Esophagus squamous epithelium (tissue), 5 donors: Measurements from ENCODE around the gene ABCB10. TPM values are rescaled to one million over a fixed set of nuclear protein-coding genes. Genes with fewer than 3 reads are reported as not detected.

Experiments used
- DNase-seq: peaks from one replicate; lab custom pipeline; 2025; lab: John Stamatoyannopoulos, UW
- H3K27ac ChIP-seq, 4 donors: fragments of 200-600 bp; sonication (generic); one replicate each; pipeline ENCODE4 v1.5.1; 2016 to 2019; ENCODE audit warnings: mild to moderate bottlenecking in 1 of 4
- H3K27me3 ChIP-seq, 4 donors: fragments of 200-600 bp; sonication (generic); 1 replicate in 3 of 4; 2 replicates in 1 of 4; pipeline versions ENCODE4 v1.5.1 to v1.6.0; 2017 to 2021; ENCODE audit warnings: antibody characterized with exemption in 1 of 4
- H3K36me3 ChIP-seq, 3 donors: fragments of 200-600 bp; sonication (generic); one replicate each; pipeline ENCODE4 v1.5.1; 2016 to 2019
- H3K4me1 ChIP-seq, 3 donors: fragments of 200-600 bp; sonication (generic); one replicate each; pipeline ENCODE4 v1.5.1; 2017 to 2019
- H3K4me3 ChIP-seq, 4 donors: fragments of 200-600 bp; sonication (generic); 1 replicate in 3 of 4; 2 replicates in 1 of 4; pipeline ENCODE4 v1.5.1; 2016 to 2019; ENCODE audit warnings: mild to moderate bottlenecking in 2 of 4, moderate library complexity in 1 of 4
- H3K9me3 ChIP-seq, 3 donors: fragments of 200-600 bp; sonication (generic); one replicate each; pipeline ENCODE4 v1.5.1; 2016 to 2019
- POLR2A ChIP-seq, 4 donors: fragments of 450-650 bp; IDR thresholded peaks; one replicate each; pipeline ENCODE4 v1.6.1; 2017; ENCODE audit warnings: antibody characterized with exemption in 4 of 4, mild to moderate bottlenecking in 4 of 4, moderate library complexity in 3 of 4
- WGBS, 2 donors: methylation state at CpG; one replicate each; pipeline ENCODE4 v1.1.5; 2018; 5-methylcytosine and 5-hydroxymethylcytosine counted together
- intact Hi-C: fragments of 100-400 bp; cut with DNase I; formaldehyde crosslinking; loops from one replicate; pipeline ENCODE4 v1.15.0; 2022
- total RNA-seq, 4 donors: library from RNA; depleted of rRNA; stranded (reverse); fragments of >200 nt; gene quantifications; one replicate each; pipeline ENCODE4 v1.1.0, GENCODE V29; 2016
- TF ChIP-seq, protein P1 (sequence below), 6 experiments: fragments of 450-650 bp in 4 of 6; fragments of 200-600 bp in 2 of 6; sonication (generic) in 2 of 6; IDR thresholded peaks; one replicate each; pipeline ENCODE4 v1.5.1; 2016 to 2019; ENCODE audit warnings: antibody characterized with exemption in 6 of 6, mild to moderate bottlenecking in 4 of 6, moderate library complexity in 4 of 6
- donor health status: DM: yes; HTN: yes; CAD: no.

ABCB10 gene
- total RNA-seq, 4 donors from 2014 or later = 9.9 to 18.6 (median 14.3) TPM

DNA sequence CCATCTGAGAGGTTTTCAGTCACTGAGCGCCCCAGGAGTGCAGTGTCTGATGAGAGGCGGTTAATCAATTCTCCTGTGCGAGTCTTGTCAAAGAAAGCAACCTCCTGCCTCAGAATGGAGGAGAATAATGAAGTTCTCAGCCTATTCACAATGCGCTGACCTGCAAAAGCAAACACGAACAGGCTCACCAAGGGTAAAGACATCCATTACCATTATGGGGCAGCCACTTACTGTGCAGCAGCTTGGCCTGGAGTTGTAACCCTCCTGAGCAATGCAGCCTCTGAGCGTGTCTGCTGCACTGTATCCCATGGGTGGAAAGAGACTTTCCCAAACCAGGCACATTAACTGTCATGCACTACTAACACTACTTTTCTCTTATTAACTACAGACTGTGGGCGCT, 11.0 kb downstream of the ABCB10 start:
- 91 to 98% methylated on average over 6 to 7 of the region's 7 CpGs for WGBS, 2 donors
- no peak for TF ChIP-seq POLR2A (IDR thresholded peaks at IDR 0.05)
- TF ChIP-seq, protein P1, sequence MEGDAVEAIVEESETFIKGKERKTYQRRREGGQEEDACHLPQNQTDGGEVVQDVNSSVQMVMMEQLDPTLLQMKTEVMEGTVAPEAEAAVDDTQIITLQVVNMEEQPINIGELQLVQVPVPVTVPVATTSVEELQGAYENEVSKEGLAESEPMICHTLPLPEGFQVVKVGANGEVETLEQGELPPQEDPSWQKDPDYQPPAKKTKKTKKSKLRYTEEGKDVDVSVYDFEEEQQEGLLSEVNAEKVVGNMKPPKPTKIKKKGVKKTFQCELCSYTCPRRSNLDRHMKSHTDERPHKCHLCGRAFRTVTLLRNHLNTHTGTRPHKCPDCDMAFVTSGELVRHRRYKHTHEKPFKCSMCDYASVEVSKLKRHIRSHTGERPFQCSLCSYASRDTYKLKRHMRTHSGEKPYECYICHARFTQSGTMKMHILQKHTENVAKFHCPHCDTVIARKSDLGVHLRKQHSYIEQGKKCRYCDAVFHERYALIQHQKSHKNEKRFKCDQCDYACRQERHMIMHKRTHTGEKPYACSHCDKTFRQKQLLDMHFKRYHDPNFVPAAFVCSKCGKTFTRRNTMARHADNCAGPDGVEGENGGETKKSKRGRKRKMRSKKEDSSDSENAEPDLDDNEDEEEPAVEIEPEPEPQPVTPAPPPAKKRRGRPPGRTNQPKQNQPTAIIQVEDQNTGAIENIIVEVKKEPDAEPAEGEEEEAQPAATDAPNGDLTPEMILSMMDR (IDR thresholded peaks at IDR 0.05) = no peak
- Histone ChIP-seq H3K9me3 (no peaks in the 10 kb centered on the region), H3K27me3 (no peaks in the 10 kb centered on the region), H3K4me1 (peaks cover 0 to 4% (median 0%) of the 10 kb centered on the region in 3 donors), H3K36me3 (peaks cover 0 to 63% (median 9%) of the 10 kb centered on the region in 3 donors), H3K27ac (no peak overlapping the region), H3K4me3 (no peak overlapping the region)
- DNase-seq = no peak
- intact Hi-C loops = no loop called here

DNA sequence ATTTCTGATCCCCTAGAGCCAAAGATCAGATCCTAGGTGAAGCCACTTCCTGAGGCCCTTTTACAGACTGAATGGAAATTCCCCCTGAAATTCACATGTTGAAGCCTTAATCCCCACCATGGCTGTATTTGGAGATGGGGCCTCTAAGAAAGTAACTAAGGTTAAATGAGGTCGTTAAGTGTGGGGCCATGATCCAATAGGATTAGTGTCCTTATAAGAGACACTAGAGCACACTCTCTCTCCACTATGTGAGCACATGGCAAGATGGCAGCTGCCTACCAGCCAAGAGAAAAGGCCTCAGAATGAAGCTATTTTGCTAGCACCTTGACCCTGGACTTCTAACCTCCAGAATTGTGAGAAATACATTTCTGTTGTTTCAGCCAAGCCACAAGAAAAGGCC, 13.9 kb downstream of the ABCB10 start:
- DNase-seq = no peak
- intact Hi-C loops = no loop called here
- TF ChIP-seq, protein P1 (IDR thresholded peaks at IDR 0.05) = no peak
- no peak for TF ChIP-seq POLR2A (IDR thresholded peaks at IDR 0.05)

DNA sequence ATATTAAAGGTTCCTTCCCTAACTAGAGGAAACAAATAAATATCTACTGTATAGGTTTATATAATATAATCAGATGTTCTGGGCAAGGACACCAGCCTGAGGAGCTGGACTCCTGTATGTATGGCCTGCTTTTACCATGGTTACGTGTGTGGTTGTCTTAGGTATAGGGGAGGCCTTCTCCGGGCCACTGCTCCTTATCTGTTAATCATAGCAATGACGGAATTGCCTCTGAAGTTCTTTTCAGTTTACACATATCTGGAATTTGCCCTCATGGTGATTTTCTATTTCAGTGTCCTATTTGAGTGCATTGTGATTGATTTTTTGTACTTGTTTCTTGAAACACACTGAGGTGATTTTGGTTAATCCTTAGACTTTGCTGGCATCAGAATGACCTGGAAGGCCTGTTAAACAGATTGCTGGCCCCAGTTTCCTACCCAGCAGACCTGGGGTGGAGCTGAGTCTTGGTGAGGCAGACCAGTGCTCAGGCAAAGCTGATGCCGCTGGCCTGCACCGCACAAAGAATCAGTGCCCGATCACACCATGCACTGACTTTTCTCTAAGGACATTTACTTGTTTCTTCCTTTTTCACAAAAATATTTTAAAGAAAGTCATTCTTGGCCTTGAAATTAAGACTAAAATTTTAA, 18.5 kb downstream of the ABCB10 start:
- intact Hi-C loops = no loop called here

More for the DNA sequence above, 13.9 kb downstream of the ABCB10 start:
- Histone ChIP-seq H3K9me3 (no peaks in the 10 kb centered on the region), H3K27me3 (no peaks in the 10 kb centered on the region), H3K4me1 (no peaks in the 10 kb centered on the region), H3K27ac (no peak overlapping the region), H3K36me3 (peaks cover 0 to 92% (median 9%) of the 10 kb centered on the region in 3 donors), H3K4me3 (no peak overlapping the region)
- WGBS, 2 donors = 89 to 100% methylated on average over 1 of the region's 1 CpG

DNA sequence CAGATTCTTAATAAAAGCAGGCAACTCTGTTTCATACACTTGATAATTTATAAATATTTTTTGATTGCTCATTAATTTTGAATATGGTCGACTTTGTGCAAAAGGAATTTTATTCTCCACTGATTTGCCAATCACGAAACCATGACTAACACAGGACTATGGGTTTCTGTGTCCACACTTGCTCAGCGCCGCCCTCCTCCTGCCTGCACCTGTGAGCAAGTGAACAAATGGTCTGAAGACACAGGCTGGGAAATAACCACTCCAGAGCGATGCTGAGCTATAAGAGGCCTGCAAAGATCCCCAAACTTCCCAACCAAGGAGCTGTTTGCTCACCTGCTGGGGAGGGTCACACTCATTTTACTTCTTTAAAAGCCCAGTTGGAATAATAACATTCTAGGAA, 19.6 kb downstream of the ABCB10 start:
- WGBS, 2 donors = 41 to 56% methylated on average over 5 of the region's 5 CpGs
- intact Hi-C loops = no loop called here
- H3K4me3 ChIP-seq = no peak overlapping the region
- no peaks in the 10 kb centered on the region for H3K9me3 ChIP-seq
- no peak for DNase-seq
- peaks cover 0 to 92% (median 13%) of the 10 kb centered on the region in 3 donors for H3K36me3 ChIP-seq
- no peaks in the 10 kb centered on the region for H3K27me3 ChIP-seq
- peak overlapping the region in 1 of 4 donors; percentile 7 for H3K27ac ChIP-seq
- no peaks in the 10 kb centered on the region for H3K4me1 ChIP-seq
- TF ChIP-seq, protein P1 (IDR thresholded peaks at IDR 0.05) = no peak
- no peak for TF ChIP-seq POLR2A (IDR thresholded peaks at IDR 0.05)

More for the DNA sequence above, 18.5 kb downstream of the ABCB10 start:
- H3K9me3 ChIP-seq = no peaks in the 10 kb centered on the region
- no peak overlapping the region for H3K4me3 ChIP-seq
- TF ChIP-seq POLR2A (IDR thresholded peaks at IDR 0.05) = no peak
- TF ChIP-seq, protein P1 (IDR thresholded peaks at IDR 0.05) = no peak
- WGBS, 2 donors = 94% methylated on average over 6 of the region's 6 CpGs
- H3K27ac ChIP-seq = no peak overlapping the region
- no peak for DNase-seq
- peaks cover 0 to 96% (median 13%) of the 10 kb centered on the region in 3 donors for H3K36me3 ChIP-seq
- no peaks in the 10 kb centered on the region for H3K4me1 ChIP-seq
- H3K27me3 ChIP-seq = no peaks in the 10 kb centered on the region

DNA sequence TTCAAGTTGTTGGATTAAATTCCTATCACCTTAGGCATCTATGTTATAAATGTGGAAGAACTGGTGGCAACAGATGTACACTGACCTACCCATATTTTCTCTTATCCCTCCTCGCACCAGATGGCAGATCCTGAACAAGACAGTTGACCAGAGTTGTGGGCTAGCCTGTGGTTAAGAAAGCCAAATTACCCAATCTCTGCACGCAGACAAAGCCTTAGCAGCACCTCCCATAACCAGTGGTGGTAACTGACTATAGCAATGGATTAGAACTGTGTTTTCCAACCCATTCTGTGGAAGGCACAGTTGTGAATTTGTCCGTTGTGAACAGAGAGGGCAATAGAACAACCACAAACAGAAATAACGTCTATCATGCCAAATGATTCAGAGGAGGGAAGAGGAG, 20.6 kb downstream of the ABCB10 start:
- DNase-seq = no peak
- intact Hi-C loops = no loop called here
- Histone ChIP-seq H3K36me3 (peaks cover 0 to 94% (median 13%) of the 10 kb centered on the region in 3 donors), H3K4me3 (no peak overlapping the region), H3K9me3 (no peaks in the 10 kb centered on the region), H3K27me3 (no peaks in the 10 kb centered on the region), H3K27ac (no peak overlapping the region), H3K4me1 (no peaks in the 10 kb centered on the region)
- WGBS, 2 donors = 58 to 59% methylated on average over 4 of the region's 4 CpGs
- TF ChIP-seq, protein P1 (IDR thresholded peaks at IDR 0.05) = no peak
- no peak for TF ChIP-seq POLR2A (IDR thresholded peaks at IDR 0.05)
